ENCODE data around the gene EIPR1.

DNA sequence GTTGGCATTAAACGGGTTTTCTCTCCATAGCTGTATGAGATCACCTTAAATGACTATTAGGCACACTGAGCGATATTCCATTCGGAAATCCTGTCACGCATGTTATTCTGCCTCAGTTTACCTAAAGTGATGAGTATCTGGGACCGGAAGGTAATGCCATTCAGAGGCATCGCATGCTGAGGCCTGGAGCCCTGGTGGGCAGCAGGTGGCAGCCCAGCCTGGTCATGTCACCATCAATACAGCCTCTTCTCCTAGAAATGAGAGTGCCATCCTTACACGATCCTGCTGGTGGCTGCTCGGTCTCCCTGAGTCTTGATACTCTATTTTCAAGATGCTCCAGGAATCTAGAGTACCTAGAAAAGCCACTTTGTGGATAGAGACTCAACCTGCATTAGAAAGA is 119.8 kb downstream of the EIPR1 start:
- TF ChIP-seq, protein P1, sequence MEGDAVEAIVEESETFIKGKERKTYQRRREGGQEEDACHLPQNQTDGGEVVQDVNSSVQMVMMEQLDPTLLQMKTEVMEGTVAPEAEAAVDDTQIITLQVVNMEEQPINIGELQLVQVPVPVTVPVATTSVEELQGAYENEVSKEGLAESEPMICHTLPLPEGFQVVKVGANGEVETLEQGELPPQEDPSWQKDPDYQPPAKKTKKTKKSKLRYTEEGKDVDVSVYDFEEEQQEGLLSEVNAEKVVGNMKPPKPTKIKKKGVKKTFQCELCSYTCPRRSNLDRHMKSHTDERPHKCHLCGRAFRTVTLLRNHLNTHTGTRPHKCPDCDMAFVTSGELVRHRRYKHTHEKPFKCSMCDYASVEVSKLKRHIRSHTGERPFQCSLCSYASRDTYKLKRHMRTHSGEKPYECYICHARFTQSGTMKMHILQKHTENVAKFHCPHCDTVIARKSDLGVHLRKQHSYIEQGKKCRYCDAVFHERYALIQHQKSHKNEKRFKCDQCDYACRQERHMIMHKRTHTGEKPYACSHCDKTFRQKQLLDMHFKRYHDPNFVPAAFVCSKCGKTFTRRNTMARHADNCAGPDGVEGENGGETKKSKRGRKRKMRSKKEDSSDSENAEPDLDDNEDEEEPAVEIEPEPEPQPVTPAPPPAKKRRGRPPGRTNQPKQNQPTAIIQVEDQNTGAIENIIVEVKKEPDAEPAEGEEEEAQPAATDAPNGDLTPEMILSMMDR (IDR thresholded peaks at IDR 0.05; ENCODE audit: insufficient read depth, low read length, poor library complexity, severe bottlenecking) = no peak
- TF ChIP-seq EZH2phosphoT487 (conservative IDR thresholded peaks at IDR 0.05; ENCODE audit: low read length) = no peak
